ENCODE measurements around the gene RFX5.
A peak's percentile ranks its signal among the peaks of the same experiment; 100 is the strongest.

RFX5 gene

GRCh38 chr1:151372058-151372934 lies 25.2 kb upstream of the RFX5 start, which contains the start of gene SELENBP1:
TSS of gene SELENBP1 (minus strand) at chr1:151372705. CDS start at chr1:151372641, 64 bp downstream.
- 0 out of 2 replicates have a peak within 1 kb of the TSS, but pooled peaks have one; percentile 26 for H3K4me2 ChIP-seq
- H3K4me3 ChIP-seq = no peak within 1 kb of the TSS
- peaks cover 31% of the 10 kb centered on the region for H3K4me1 ChIP-seq
- H3K27ac ChIP-seq = no peak within 1 kb of the TSS
- no peaks in the 10 kb centered on the region for H3K27me3 ChIP-seq
- H3K9ac ChIP-seq = no peak within 1 kb of the TSS
- H4K20me1 ChIP-seq = no peaks in the 10 kb centered on the region
- TF ChIP-seq Cebpa-rat (IDR thresholded peaks at IDR 0.05) = no peak
- no peaks in the 10 kb centered on the region for H3K9me3 ChIP-seq
- no peaks in the 10 kb centered on the region for H3K36me3 ChIP-seq

DNA sequence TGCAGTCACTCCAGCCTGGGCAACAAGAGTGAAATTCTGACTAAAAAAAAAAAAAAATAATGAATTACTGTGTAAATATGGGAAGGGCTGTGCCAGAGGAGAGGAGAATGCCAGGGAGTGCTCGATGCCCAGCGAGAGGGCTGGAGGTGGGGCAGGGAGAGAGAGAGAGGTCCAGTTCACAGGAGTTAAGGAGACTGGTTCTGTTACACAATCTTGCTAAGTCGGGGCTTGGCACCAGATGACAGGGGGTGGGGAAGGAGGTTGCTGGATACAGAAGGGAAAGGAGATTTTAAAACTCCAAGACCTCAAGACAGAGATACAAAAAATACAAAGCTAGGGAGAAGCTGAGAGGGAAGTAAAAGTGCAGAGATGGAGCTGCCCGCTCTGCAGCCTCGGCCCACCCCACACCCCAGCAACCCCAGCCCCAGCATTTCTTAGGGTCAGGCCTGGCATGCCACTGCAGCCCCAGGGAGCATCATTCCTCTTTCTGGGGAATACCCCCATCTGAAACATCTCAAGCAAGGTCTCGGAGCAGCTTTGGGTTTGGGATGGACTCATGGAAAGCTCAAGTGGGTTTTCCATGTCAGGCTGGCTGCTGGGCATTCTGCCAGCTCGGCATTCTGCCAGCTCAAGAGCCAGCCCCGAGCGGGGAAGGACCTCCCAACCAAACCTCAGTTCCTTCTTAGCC lies 24.5 kb upstream of the RFX5 start:
- no peak overlapping the region for H3K4me3 ChIP-seq
- no peaks in the 10 kb centered on the region for H3K27me3 ChIP-seq
- no peak for TF ChIP-seq Cebpa-rat (IDR thresholded peaks at IDR 0.05)
- no peaks in the 10 kb centered on the region for H3K36me3 ChIP-seq
- H3K4me2 ChIP-seq = no peak overlapping the region
- no peaks in the 10 kb centered on the region for H3K9me3 ChIP-seq
- peaks cover 31% of the 10 kb centered on the region for H3K4me1 ChIP-seq
- no peaks in the 10 kb centered on the region for H4K20me1 ChIP-seq
- H3K27ac ChIP-seq = no peak overlapping the region
- H3K9ac ChIP-seq = no peak overlapping the region

DNA sequence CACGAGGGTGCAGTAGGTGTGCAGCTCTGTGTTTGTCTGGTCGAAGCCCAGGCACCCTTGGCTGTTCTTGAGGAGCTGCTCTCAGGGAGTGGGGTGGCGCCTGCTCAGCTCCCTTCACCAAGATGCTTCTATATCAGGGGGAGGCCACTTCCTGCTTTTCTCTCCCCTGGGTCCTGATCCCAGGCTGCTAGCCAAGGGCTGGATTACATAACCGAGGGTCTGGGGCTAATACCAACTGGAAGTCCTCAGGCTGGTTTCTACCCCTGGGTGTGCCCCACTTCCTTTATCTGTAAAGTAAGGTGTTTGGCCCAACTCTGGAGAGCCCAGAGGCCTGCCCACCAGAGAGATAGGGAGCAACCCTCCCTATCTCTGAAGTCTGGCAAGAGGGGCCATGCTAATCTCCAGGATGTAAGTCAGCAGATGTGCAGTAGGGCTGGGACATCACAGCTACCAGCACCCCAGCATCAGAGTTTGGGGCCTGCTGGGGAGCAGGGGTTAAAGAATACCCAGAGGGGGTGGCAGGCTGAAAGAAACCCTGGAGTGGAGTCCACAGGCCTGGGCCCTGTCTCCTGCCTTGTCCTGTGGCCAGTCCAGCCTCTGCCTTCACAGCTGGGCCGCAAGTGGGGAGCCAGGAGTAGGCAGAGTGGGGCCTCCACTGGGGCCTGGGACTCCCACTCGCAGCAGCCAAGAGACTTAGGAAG lies 23.3 kb upstream of the RFX5 start:
- no peaks in the 10 kb centered on the region for H3K27me3 ChIP-seq
- H3K36me3 ChIP-seq = no peaks in the 10 kb centered on the region
- peak overlapping the region; percentile 60 for H3K4me2 ChIP-seq
- peaks cover 31% of the 10 kb centered on the region for H3K4me1 ChIP-seq
- peak overlapping the region; percentile 21; the same call in 1 of the 2 replicates for H3K9ac ChIP-seq
- H4K20me1 ChIP-seq = no peaks in the 10 kb centered on the region
- H3K4me3 ChIP-seq = no peak overlapping the region
- H3K9me3 ChIP-seq = no peaks in the 10 kb centered on the region
- peak overlapping the region; percentile 76 for H3K27ac ChIP-seq
- no peak for TF ChIP-seq Cebpa-rat (IDR thresholded peaks at IDR 0.05)

- Histone ChIP-seq H3K9me3 (no peaks in the 10 kb centered on the region), H3K4me2 (peak overlapping the region; percentile 60), H4K20me1 (no peaks in the 10 kb centered on the region), H3K4me3 (no peak overlapping the region), H3K9ac (0 out of 2 replicates have a peak overlapping the region, but pooled peaks have one; percentile 21), H3K27me3 (no peaks in the 10 kb centered on the region), H3K36me3 (no peaks in the 10 kb centered on the region), H3K27ac (peak overlapping the region; percentile 76), H3K4me1 (peaks cover 31% of the 10 kb centered on the region)
- no peak for TF ChIP-seq Cebpa-rat (IDR thresholded peaks at IDR 0.05)
Measured at GRCh38 chr1:151369621-151370048, 22.6 kb upstream of the RFX5 start.

GRCh38 chr1:151369302-151369610 lies 22.2 kb upstream of the RFX5 start:
- peak overlapping the region; percentile 76 for H3K27ac ChIP-seq
- peak overlapping the region; percentile 60 for H3K4me2 ChIP-seq
- no peak overlapping the region for H3K9ac ChIP-seq
- no peaks in the 10 kb centered on the region for H3K27me3 ChIP-seq
- no peaks in the 10 kb centered on the region for H3K36me3 ChIP-seq
- H4K20me1 ChIP-seq = no peaks in the 10 kb centered on the region
- peaks cover 30% of the 10 kb centered on the region for H3K4me1 ChIP-seq
- H3K4me3 ChIP-seq = no peak overlapping the region
- no peak for TF ChIP-seq Cebpa-rat (IDR thresholded peaks at IDR 0.05)
- H3K9me3 ChIP-seq = peaks cover 4% of the 10 kb centered on the region; the same call in 1 of the 2 replicates

DNA sequence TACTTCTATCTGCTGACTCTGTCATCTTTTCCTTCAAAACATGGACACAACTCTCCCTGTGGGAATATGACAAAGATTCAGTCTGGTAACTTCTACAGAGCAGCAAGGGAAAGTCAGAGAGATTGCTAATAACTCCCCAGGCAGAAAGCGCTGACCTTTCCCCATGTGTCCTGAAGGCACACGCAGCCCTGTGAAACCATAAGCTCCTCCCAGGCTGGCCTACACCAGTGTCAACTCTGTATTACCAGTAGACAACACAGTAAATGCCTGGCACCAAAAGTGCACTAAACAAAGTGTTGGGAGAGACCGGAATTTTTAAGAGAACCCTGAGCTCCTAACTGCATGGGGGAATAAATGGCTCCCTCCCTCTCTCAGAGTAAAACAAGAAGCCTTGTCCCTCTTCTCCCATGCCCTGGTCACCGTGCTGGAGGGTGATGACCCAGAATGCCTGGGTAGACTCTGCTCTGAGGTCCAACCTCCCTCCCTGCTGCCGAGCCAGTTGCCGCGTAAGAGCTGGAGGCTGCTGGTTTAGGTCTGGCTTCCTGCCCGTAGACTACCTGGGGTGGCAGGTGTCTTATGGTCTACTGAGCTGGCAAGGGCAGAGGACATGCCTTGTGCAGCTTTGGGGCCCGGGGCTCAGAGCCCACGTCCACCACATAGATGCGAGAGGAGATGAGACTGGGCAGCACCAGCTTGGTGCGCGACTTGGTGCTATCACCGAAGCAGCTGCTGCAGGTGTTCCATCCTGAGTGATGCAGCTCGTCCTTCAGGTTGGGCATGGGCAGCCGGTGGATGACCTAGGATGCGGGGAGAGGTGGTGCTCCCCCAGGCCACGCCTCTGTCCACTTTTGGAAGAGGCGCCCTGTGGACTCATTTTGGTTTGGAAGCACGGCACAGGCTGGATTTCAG lies 21.6 kb upstream of the RFX5 start:
- H4K20me1 ChIP-seq = no peaks in the 10 kb centered on the region
- no peak overlapping the region for H3K4me3 ChIP-seq
- no peak overlapping the region for H3K9ac ChIP-seq
- peaks cover 24% of the 10 kb centered on the region for H3K4me1 ChIP-seq
- no peak overlapping the region for H3K4me2 ChIP-seq
- no peaks in the 10 kb centered on the region for H3K36me3 ChIP-seq
- H3K9me3 ChIP-seq = peaks cover 8% of the 10 kb centered on the region
- no peak for TF ChIP-seq Cebpa-rat (IDR thresholded peaks at IDR 0.05)
- H3K27me3 ChIP-seq = no peaks in the 10 kb centered on the region
- 0 out of 2 replicates have a peak overlapping the region, but pooled peaks have one; percentile 76 for H3K27ac ChIP-seq

DNA sequence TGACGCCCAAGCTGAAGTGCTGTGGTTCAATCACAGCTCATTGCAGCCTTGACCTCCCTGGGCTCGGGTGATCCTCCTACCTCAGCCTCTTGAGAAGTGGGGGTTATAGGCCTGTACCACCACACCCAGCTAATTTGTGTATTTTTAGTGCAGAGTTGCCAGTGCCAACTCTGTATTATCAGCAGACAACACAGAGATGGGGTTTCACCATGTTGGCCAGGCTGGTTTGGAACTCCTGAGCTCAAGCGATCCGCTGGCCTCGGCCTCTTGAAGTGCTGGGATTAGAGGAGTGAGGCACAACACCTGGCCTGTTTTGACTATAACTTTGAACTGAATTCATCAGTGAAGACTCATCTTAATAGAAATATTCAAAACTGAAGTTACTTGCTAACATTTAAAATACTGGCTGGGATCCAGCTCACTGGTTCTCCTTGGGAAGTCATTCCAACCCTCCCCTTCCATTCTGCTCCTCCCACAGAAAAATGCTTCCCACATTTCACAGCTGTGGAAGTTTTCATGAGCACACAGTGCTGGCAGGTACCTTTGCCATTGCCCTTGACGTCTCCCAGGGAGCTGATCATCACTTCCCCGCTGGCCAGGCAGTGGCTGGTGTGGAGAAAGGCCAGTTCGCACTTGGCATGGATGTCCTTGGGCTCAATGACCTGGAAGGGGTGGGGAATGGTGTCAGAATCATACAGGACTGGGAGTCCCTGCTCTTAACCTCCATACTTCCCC lies 20.8 kb upstream of the RFX5 start:
- Histone ChIP-seq H3K4me3 (no peak overlapping the region), H3K27me3 (no peaks in the 10 kb centered on the region), H3K9ac (no peak overlapping the region), H3K36me3 (peaks cover 1% of the 10 kb centered on the region; the same call in 1 of the 2 replicates), H3K27ac (no peak overlapping the region), H4K20me1 (no peaks in the 10 kb centered on the region), H3K4me2 (no peak overlapping the region), H3K4me1 (peaks cover 22% of the 10 kb centered on the region), H3K9me3 (peaks cover 16% of the 10 kb centered on the region)
- no peak for TF ChIP-seq Cebpa-rat (IDR thresholded peaks at IDR 0.05)

DNA sequence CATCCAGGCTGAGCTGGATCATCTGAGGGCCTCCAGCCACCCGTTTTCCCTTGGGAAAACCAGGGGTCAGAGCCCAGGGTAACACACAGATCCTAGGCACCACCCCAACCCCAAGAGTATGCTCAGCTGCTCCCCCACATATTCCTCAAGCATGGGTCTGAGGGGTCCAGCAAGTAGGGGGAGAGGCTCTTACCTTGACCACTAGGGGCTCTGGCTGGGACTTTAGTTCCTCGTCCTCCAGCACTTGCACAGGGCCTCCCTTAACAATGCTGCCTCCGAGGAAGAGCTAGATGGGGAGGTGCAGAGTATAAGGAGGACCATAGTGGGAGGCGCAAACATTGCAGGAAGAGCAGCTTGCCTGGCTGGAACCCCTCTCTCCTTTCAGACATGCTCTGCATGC lies 17.9 kb upstream of the RFX5 start:
- Histone ChIP-seq H3K4me1 (peaks cover 11% of the 10 kb centered on the region), H3K9ac (no peak overlapping the region), H4K20me1 (no peaks in the 10 kb centered on the region), H3K4me2 (no peak overlapping the region), H3K9me3 (peaks cover 38% of the 10 kb centered on the region), H3K36me3 (peaks cover 11% of the 10 kb centered on the region; the same call in 1 of the 2 replicates), H3K27ac (no peak overlapping the region), H3K27me3 (no peaks in the 10 kb centered on the region), H3K4me3 (no peak overlapping the region)
- TF ChIP-seq Cebpa-rat (IDR thresholded peaks at IDR 0.05) = no peak
